OCI-LY1 (cell line): ENCODE results near the gene ROR1.

Experiments
- CTCF ChIP-seq: fragments of 200-600 bp; sonication (generic), shearing (Covaris generic); IDR thresholded peaks from 2 replicates; pipeline ENCODE4 v1.5.1; 2017; ENCODE audit warnings: mild to moderate bottlenecking, antibody characterized with exemption, low read length, moderate library complexity, mixed read lengths
- EZH2 ChIP-seq: fragments of 200-600 bp; sonication (generic), shearing (Covaris generic); IDR thresholded peaks from 2 replicates; pipeline ENCODE4 v1.8.0; 2017; ENCODE audit warnings: borderline replicate concordance, mixed run types, mild to moderate bottlenecking, antibody characterized with exemption, low read length, moderate library complexity, mixed read lengths

DNA sequence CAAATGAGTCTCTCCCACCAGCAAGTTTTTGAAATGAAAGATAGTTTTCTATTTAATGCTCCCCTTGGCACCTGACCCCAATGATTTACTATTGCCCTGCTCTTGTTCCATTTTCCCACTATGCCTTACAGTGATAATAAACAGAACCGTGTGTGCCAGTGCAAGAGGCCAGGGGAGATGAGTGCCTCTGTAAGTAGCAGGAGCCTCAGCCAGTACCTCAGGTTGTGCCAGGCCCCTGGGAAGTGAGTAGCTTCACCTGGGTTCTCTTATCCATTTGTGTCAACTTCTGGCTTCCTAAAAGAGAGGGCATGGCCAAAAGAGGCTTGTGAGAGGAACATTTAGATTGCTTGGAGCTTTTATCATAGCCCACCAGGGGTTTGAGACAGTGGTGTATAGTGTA is 3.4 kb upstream of the ROR1 start:
- TF ChIP-seq CTCF (no peak), EZH2 (no peak)
